ENCODE measurements around the gene EMSY. TPM values are rescaled to one million over a fixed set of nuclear protein-coding genes. Genes with fewer than 3 reads are reported as not detected.

The EMSY gene
- total and polyA plus RNA-seq, 3 experiments from 2014 or later = 24.5 to 28.8 (median 28.2) TPM

DNA sequence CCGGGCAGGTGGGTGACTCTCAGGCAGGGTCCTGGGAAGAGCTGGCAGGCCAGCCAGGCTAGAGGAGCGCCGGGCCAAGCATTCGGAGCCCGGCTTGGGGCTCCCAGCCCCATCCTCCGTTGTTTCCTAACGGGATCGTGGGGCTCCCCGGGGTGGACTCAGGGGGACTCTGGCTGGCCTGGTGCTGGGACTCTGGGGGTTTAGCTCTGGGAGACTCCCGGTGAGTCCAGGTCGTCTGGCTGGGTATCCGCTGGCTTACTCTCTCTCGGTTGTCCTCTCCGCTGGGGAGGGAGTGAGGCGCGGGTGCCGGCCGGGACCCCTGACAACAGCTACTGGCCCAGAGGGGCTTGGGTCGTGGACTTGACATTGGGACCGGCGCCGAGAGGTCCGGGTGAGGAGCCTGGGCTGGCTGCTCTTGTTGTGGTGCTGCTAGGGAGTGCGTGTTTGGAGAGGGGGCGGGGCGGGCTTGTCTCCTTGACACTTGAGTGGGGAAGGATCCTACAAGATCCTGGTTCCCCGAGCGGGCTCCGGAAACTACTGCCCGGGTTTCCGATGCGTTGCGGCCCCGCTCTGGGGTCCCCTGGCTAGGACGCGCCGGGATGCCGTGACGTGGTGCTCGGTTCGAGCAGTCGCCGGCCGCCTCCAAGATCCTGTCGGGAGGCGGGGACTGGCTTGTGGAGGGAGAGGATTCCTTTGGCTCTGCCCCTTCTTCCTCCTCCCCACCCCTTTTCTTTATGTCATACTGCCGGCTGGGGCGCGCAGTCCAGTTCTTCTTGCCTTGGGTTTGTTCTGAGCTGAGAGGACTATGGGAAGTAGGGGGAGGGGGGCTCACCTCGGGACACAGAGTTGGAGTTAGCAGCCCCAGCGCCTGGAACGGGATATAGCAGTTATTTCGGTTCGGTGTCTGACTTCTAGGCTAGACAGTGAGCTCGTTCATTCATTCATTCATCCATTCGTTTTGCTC lies 585 bp downstream of the EMSY start:
- Mint-ChIP-seq H3K27ac (peak overlapping the region; percentile 95 to 99 (median 97)), H3K4me1 (peaks cover 43 to 60% (median 57%) of the 10 kb centered on the region in 3 donors), H3K27me3 (peaks cover 0 to 4% of the 10 kb centered on the region in 2 donors), H3K36me3 (peaks cover 4 to 53% (median 6%) of the 10 kb centered on the region in 3 donors), H3K4me3 (peak overlapping the region; percentile 90 to 98 (median 97)), H3K9me3 (no peaks in the 10 kb centered on the region)
- Histone ChIP-seq H3K36me3 (ENCODE audit: insufficient read depth, low read length) (no peaks in the 10 kb centered on the region), H3K27ac (ENCODE audit: low read depth, low read length) (peak overlapping the region; percentile 93), H3K27me3 (ENCODE audit: insufficient read depth, low read length, poor library complexity, severe bottlenecking) (no peaks in the 10 kb centered on the region), H3K4me1 (ENCODE audit: insufficient read depth, low read length) (peaks cover 19% of the 10 kb centered on the region), H3K9me3 (ENCODE audit: low read length) (no peaks in the 10 kb centered on the region), H3K4me3 (ENCODE audit: low read length) (peak overlapping the region; percentile 94)
- ChIA-PET CTCF (interaction anchor here (0.6 to 3.1 kb wide), 2 partner anchors 237 to 1504 kb away, joined by 4 to 15 read pairs; no protein-coding TSS in a partner anchor), POLR2A (no interaction called here)
- peak; percentile 19 to 64 (median 41) for DNase-seq

DNA sequence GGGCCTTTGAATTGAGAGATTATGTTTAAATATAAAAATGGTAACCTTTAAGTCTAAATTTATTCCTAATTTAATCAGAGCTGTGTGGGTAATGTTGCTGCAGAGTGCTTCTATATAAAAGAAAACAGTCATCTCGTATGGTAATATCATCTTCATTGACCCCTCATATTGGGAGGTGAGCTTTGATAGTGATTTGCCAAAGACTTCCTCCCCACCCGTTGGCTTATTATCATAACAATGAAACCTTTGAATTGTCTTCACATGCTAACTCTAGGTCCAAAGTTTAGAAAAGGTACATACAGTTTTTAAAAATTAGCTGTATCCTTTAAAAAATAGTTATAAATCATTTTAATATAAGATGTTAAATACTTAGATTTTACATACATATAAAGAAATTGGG lies 3.7 kb downstream of the EMSY start:
- Histone ChIP-seq H3K4me3 (ENCODE audit: low read length) (no peak overlapping the region), H3K27ac (ENCODE audit: low read depth, low read length) (no peak overlapping the region), H3K4me1 (ENCODE audit: insufficient read depth, low read length) (peaks cover 14% of the 10 kb centered on the region), H3K9me3 (ENCODE audit: low read length) (no peaks in the 10 kb centered on the region), H3K36me3 (ENCODE audit: insufficient read depth, low read length) (peaks cover 21% of the 10 kb centered on the region), H3K27me3 (ENCODE audit: insufficient read depth, low read length, poor library complexity, severe bottlenecking) (no peaks in the 10 kb centered on the region)
- CTCF ChIA-PET = no interaction called here
- H3K27ac Mint-ChIP-seq = no peak overlapping the region
- peaks cover 43 to 67% (median 62%) of the 10 kb centered on the region in 3 donors for H3K4me1 Mint-ChIP-seq
- no peaks in the 10 kb centered on the region for H3K9me3 Mint-ChIP-seq
- POLR2A ChIA-PET = no interaction called here
- H3K36me3 Mint-ChIP-seq = peaks cover 4 to 76% (median 12%) of the 10 kb centered on the region in 3 donors
- H3K4me3 Mint-ChIP-seq = no peak overlapping the region
- no peak for DNase-seq
- peaks cover 0 to 4% of the 10 kb centered on the region in 2 donors for H3K27me3 Mint-ChIP-seq

DNA sequence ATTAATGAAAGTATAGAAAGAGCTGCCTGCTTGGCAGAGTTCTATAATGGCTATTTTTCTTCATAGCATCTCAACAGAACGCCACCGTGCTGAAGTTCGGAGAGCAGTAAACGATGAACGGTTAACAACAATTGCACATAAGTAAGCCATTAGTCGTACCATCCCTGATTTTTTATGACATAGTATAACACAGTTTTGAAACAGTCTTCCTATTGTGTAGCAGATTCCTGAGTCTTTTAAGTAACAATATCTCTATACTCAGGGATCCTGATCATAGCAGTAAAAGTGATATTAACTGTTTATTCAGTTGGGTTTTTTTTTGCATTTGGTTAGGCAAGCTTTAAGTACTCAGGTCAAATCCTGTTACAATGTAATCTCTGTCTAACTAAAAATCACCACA lies 8.4 kb downstream of the EMSY start:
- no peak overlapping the region for H3K4me3 Mint-ChIP-seq
- no peaks in the 10 kb centered on the region for H3K27me3 ChIP-seq (ENCODE audit: insufficient read depth, low read length, poor library complexity, severe bottlenecking)
- ChIA-PET CTCF (no interaction called here), POLR2A (no interaction called here)
- H3K27ac Mint-ChIP-seq = no peak overlapping the region
- H3K4me3 ChIP-seq (ENCODE audit: low read length) = no peak overlapping the region
- no peaks in the 10 kb centered on the region for H3K27me3 Mint-ChIP-seq
- H3K9me3 Mint-ChIP-seq = no peaks in the 10 kb centered on the region
- H3K9me3 ChIP-seq (ENCODE audit: low read length) = no peaks in the 10 kb centered on the region
- H3K27ac ChIP-seq (ENCODE audit: low read depth, low read length) = no peak overlapping the region
- H3K4me1 Mint-ChIP-seq = peaks cover 20 to 45% (median 32%) of the 10 kb centered on the region in 3 donors
- no peaks in the 10 kb centered on the region for H3K4me1 ChIP-seq (ENCODE audit: insufficient read depth, low read length)
- peaks cover 4 to 86% (median 10%) of the 10 kb centered on the region in 3 donors for H3K36me3 Mint-ChIP-seq
- no peak for DNase-seq
- H3K36me3 ChIP-seq (ENCODE audit: insufficient read depth, low read length) = peaks cover 28% of the 10 kb centered on the region

DNA sequence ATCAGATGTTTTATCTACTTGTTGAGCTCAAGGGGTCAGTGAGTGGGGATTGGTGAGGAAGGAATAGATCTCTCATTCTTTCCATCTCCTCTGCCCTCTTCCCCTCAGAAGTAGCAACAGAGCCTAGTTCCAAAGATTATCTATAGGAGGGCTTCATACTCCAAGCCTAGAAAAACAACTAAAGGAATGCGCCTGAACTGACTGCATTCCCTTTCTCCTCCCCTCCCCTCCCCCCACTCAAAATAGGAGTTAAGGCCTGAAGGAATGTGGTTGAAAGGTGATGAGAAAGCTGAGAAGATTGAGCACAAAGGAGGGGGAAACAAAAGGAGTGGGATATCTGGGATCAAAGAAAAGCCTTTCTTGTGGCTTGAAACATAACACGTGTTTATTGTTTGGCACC lies 10.5 kb downstream of the EMSY start:
- Mint-ChIP-seq H3K9me3 (no peaks in the 10 kb centered on the region), H3K27me3 (no peaks in the 10 kb centered on the region), H3K4me3 (no peak overlapping the region), H3K27ac (no peak overlapping the region), H3K36me3 (peaks cover 0 to 88% (median 17%) of the 10 kb centered on the region in 3 donors), H3K4me1 (peaks cover 14 to 37% (median 26%) of the 10 kb centered on the region in 3 donors)
- Histone ChIP-seq H3K4me1 (ENCODE audit: insufficient read depth, low read length) (no peaks in the 10 kb centered on the region), H3K4me3 (ENCODE audit: low read length) (no peak overlapping the region), H3K36me3 (ENCODE audit: insufficient read depth, low read length) (peaks cover 39% of the 10 kb centered on the region), H3K27ac (ENCODE audit: low read depth, low read length) (no peak overlapping the region), H3K27me3 (ENCODE audit: insufficient read depth, low read length, poor library complexity, severe bottlenecking) (no peaks in the 10 kb centered on the region), H3K9me3 (ENCODE audit: low read length) (no peaks in the 10 kb centered on the region)
- POLR2A ChIA-PET = no interaction called here
- no peak for DNase-seq
- CTCF ChIA-PET = no interaction called here

DNA sequence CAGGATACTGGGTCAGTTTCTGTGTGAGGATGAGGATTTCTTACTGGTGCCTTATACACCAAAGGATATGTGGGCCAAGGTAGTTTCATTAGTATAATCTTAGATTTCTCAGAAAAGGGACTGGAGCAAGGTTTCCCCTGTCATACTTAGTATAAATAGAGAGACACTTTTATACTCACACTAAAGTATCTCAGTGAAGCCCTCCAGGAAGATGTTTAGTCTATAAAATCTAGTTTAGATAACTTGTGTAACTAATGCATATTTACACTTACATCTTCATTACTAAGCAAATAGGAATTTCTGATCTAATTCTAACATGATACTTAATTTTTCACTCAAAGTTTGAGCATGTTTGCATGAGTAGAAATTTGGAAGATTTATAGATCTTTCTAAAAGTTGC lies 11.1 kb downstream of the EMSY start:
- no peak for DNase-seq
- POLR2A ChIA-PET = no interaction called here
- H3K27ac ChIP-seq (ENCODE audit: low read depth, low read length) = no peak overlapping the region
- Mint-ChIP-seq H3K4me3 (no peak overlapping the region), H3K27ac (no peak overlapping the region), H3K9me3 (no peaks in the 10 kb centered on the region), H3K27me3 (no peaks in the 10 kb centered on the region), H3K4me1 (peaks cover 14 to 35% (median 28%) of the 10 kb centered on the region in 3 donors), H3K36me3 (peaks cover 0 to 89% (median 18%) of the 10 kb centered on the region in 3 donors)
- no peaks in the 10 kb centered on the region for H3K4me1 ChIP-seq (ENCODE audit: insufficient read depth, low read length)
- CTCF ChIA-PET = no interaction called here
- H3K36me3 ChIP-seq (ENCODE audit: insufficient read depth, low read length) = peaks cover 37% of the 10 kb centered on the region
- H3K4me3 ChIP-seq (ENCODE audit: low read length) = no peak overlapping the region
- no peaks in the 10 kb centered on the region for H3K27me3 ChIP-seq (ENCODE audit: insufficient read depth, low read length, poor library complexity, severe bottlenecking)
- no peaks in the 10 kb centered on the region for H3K9me3 ChIP-seq (ENCODE audit: low read length)

DNA sequence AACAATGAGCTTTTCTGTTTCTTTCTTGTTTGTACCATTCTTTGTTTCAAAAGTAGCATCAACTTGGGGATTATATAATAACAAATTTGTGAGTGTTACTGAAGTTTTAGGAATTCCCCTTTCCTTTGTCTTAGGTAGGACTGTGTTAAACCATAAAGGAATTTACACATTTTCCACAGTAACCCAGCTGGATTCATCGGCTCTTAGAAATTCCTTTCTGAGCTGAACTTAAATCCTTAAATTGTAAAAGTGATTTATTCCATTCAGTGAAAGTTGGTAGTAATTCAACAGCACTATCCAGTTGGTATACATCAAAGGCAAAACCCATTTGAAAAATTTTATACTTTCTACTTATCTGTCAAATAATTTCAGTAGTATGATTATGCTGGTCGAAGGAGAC lies 11.8 kb downstream of the EMSY start:
- Histone ChIP-seq H3K36me3 (ENCODE audit: insufficient read depth, low read length) (peaks cover 34% of the 10 kb centered on the region), H3K27me3 (ENCODE audit: insufficient read depth, low read length, poor library complexity, severe bottlenecking) (no peaks in the 10 kb centered on the region), H3K4me1 (ENCODE audit: insufficient read depth, low read length) (no peaks in the 10 kb centered on the region), H3K9me3 (ENCODE audit: low read length) (no peaks in the 10 kb centered on the region), H3K4me3 (ENCODE audit: low read length) (no peak overlapping the region), H3K27ac (ENCODE audit: low read depth, low read length) (no peak overlapping the region)
- POLR2A ChIA-PET = no interaction called here
- Mint-ChIP-seq H3K9me3 (no peaks in the 10 kb centered on the region), H3K27me3 (no peaks in the 10 kb centered on the region), H3K4me1 (peaks cover 11 to 31% (median 26%) of the 10 kb centered on the region in 3 donors), H3K4me3 (no peak overlapping the region), H3K36me3 (peaks cover 0 to 86% (median 18%) of the 10 kb centered on the region in 3 donors), H3K27ac (no peak overlapping the region)
- no peak for DNase-seq
- CTCF ChIA-PET = no interaction called here

DNA sequence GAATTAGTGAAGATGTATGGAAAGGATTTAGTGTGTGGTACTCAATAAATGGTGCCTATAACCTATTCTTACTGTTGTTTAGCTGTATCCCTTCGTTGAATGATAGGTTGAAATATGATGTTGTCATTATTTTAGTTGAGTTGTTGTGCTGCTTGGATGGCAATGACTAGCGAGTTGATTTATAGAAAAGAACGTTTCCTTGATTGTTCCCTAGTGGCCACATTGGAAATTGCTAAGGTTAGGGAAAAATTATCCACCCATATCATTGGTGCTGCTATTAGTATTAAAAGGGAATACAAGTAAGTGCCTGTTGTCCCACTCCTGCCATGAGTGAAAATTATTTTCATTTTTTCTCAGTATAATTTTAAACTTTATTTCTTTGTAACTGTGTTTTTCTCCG lies 14.5 kb downstream of the EMSY start:
- POLR2A ChIA-PET = no interaction called here
- Histone ChIP-seq H3K4me1 (ENCODE audit: insufficient read depth, low read length) (no peaks in the 10 kb centered on the region), H3K4me3 (ENCODE audit: low read length) (no peak overlapping the region), H3K27me3 (ENCODE audit: insufficient read depth, low read length, poor library complexity, severe bottlenecking) (no peaks in the 10 kb centered on the region), H3K36me3 (ENCODE audit: insufficient read depth, low read length) (peaks cover 21% of the 10 kb centered on the region), H3K27ac (ENCODE audit: low read depth, low read length) (no peak overlapping the region), H3K9me3 (ENCODE audit: low read length) (no peaks in the 10 kb centered on the region)
- Mint-ChIP-seq H3K36me3 (peaks cover 4 to 75% (median 23%) of the 10 kb centered on the region in 3 donors), H3K9me3 (no peaks in the 10 kb centered on the region), H3K27me3 (no peaks in the 10 kb centered on the region), H3K4me3 (no peak overlapping the region), H3K4me1 (peaks cover 12 to 31% (median 27%) of the 10 kb centered on the region in 3 donors), H3K27ac (no peak overlapping the region)
- CTCF ChIA-PET = no interaction called here
- no peak for DNase-seq

DNA sequence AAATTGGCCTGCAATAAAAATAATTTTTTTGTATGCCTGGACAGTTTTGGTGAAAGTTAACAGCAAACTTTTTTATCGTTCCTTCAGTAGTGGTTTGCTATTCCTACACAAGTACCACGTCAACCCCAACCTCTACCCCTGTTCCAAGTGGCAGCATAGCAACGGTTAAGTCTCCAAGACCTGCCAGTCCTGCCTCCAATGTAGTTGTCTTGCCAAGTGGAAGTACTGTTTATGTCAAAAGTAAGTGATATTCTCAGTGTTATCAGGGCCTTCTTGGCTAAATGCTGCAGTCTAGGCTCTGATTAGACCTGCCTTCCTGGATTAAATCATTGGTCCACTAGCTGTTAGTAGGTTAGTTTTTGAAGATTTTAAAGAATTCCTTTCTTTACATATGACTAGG lies 15.0 kb downstream of the EMSY start:
- POLR2A ChIA-PET = no interaction called here
- H3K9me3 Mint-ChIP-seq = no peaks in the 10 kb centered on the region
- Histone ChIP-seq H3K4me1 (ENCODE audit: insufficient read depth, low read length) (no peaks in the 10 kb centered on the region), H3K27me3 (ENCODE audit: insufficient read depth, low read length, poor library complexity, severe bottlenecking) (no peaks in the 10 kb centered on the region), H3K27ac (ENCODE audit: low read depth, low read length) (no peak overlapping the region), H3K9me3 (ENCODE audit: low read length) (no peaks in the 10 kb centered on the region), H3K4me3 (ENCODE audit: low read length) (no peak overlapping the region), H3K36me3 (ENCODE audit: insufficient read depth, low read length) (peaks cover 21% of the 10 kb centered on the region)
- H3K27ac Mint-ChIP-seq = peak overlapping the region in 1 of 8 donors; percentile 5
- H3K36me3 Mint-ChIP-seq = peaks cover 4 to 76% (median 23%) of the 10 kb centered on the region in 3 donors
- CTCF ChIA-PET = no interaction called here
- DNase-seq = no peak
- H3K27me3 Mint-ChIP-seq = no peaks in the 10 kb centered on the region
- peaks cover 16 to 33% (median 31%) of the 10 kb centered on the region in 3 donors for H3K4me1 Mint-ChIP-seq
- no peak overlapping the region for H3K4me3 Mint-ChIP-seq

Data from CD8-positive, alpha-beta memory T cell (primary cell).